ENCODE data around the gene PSMB10.
"Not testable (repeated sequence)": the region's sequence is repeated elsewhere in the genome, so short reads cannot be mapped to it uniquely, and the experiment has no call there.

PSMB10 gene

DNA sequence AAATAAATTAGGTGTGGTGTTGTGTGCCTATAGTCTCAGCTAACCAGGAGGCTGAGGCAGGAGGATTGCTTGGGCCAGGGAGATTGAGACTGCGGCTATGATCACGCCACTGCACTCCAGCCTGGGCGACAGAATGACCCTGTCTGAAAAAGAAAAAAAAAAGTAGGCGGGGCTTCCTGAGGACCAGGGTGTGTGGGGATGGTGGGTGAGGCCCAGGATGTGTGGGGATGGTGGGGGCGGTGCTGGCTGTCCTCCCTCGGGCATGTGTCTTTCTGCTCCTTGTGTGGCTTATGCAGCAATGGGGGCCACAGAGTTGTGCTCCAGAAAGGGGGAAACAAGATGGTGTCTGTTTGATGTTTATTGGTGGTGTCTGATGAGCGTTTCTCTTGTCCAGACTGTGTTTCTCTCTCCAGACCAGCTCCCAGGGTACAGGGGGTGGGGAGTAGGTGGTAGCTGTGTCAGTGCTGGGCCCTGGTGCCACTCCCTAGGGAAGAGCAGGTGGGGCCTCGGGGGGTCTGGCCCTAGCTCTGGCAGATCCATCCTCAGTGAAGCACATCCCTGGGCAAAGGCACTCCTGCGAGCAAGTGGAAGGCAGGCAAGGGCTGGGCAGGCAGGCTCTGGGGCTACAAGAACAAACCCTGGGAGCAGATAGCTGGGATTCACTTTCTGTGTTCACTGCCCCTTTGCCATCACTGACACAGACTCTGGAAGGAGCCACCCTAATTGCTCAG, 5.0 kb upstream of the PSMB10 start:
- Histone ChIP-seq H2AFZ (ENCODE audit: low read depth) (no peak overlapping the region), H3K79me2 (ENCODE audit: insufficient read depth, low read depth) (no peaks in the 10 kb centered on the region), H3K36me3 (ENCODE audit: insufficient read depth) (no peaks in the 10 kb centered on the region), H3K9ac (no peak overlapping the region), H3K27ac (no peak overlapping the region), H3K27me3 (ENCODE audit: insufficient read depth, low read depth) (no peaks in the 10 kb centered on the region), H3K4me3 (IDR thresholded peaks at IDR 0.05; ENCODE audit: insufficient read depth, low read depth, low read length) (no peak overlapping the region), H4K20me1 (ENCODE audit: insufficient read depth) (no peaks in the 10 kb centered on the region), H3K4me1 (ENCODE audit: low read depth, poor library complexity, severe bottlenecking) (peaks cover 9% of the 10 kb centered on the region), H3K4me2 (no peak overlapping the region)
- TF ChIP-seq, protein P1, sequence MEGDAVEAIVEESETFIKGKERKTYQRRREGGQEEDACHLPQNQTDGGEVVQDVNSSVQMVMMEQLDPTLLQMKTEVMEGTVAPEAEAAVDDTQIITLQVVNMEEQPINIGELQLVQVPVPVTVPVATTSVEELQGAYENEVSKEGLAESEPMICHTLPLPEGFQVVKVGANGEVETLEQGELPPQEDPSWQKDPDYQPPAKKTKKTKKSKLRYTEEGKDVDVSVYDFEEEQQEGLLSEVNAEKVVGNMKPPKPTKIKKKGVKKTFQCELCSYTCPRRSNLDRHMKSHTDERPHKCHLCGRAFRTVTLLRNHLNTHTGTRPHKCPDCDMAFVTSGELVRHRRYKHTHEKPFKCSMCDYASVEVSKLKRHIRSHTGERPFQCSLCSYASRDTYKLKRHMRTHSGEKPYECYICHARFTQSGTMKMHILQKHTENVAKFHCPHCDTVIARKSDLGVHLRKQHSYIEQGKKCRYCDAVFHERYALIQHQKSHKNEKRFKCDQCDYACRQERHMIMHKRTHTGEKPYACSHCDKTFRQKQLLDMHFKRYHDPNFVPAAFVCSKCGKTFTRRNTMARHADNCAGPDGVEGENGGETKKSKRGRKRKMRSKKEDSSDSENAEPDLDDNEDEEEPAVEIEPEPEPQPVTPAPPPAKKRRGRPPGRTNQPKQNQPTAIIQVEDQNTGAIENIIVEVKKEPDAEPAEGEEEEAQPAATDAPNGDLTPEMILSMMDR (conservative IDR thresholded peaks at IDR 0.05; ENCODE audit: low read depth, low read length) = no peak; the same call in 1 of the 2 replicates

- Histone ChIP-seq H2AFZ (ENCODE audit: low read depth) (no peak overlapping the region), H3K36me3 (ENCODE audit: insufficient read depth) (no peaks in the 10 kb centered on the region), H3K27ac (no peak overlapping the region), H3K27me3 (ENCODE audit: insufficient read depth, low read depth) (no peaks in the 10 kb centered on the region), H3K9ac (no peak overlapping the region), H3K79me2 (ENCODE audit: insufficient read depth, low read depth) (peaks cover 6% of the 10 kb centered on the region; the same call in 1 of the 2 replicates), H3K4me1 (ENCODE audit: low read depth, poor library complexity, severe bottlenecking) (peaks cover 9% of the 10 kb centered on the region), H4K20me1 (ENCODE audit: insufficient read depth) (no peaks in the 10 kb centered on the region), H3K4me3 (IDR thresholded peaks at IDR 0.05; ENCODE audit: insufficient read depth, low read depth, low read length) (no peak overlapping the region), H3K4me2 (no peak overlapping the region)
- TF ChIP-seq, protein P1 (conservative IDR thresholded peaks at IDR 0.05; ENCODE audit: low read depth, low read length) = no peak
These were observed 3.9 kb upstream of the PSMB10 start for GRCh38 chr16:67940446-67941089.

GRCh38 chr16:67939507-67940445, 3.1 kb upstream of the PSMB10 start:
- no peak overlapping the region for H3K27ac ChIP-seq
- H3K4me1 ChIP-seq (ENCODE audit: low read depth, poor library complexity, severe bottlenecking) = peaks cover 16% of the 10 kb centered on the region
- TF ChIP-seq, protein P1 (conservative IDR thresholded peaks at IDR 0.05; ENCODE audit: low read depth, low read length) = no peak
- no peaks in the 10 kb centered on the region for H3K36me3 ChIP-seq (ENCODE audit: insufficient read depth)
- H3K4me2 ChIP-seq = no peak overlapping the region
- H3K27me3 ChIP-seq (ENCODE audit: insufficient read depth, low read depth) = no peaks in the 10 kb centered on the region
- no peaks in the 10 kb centered on the region for H4K20me1 ChIP-seq (ENCODE audit: insufficient read depth)
- H2AFZ ChIP-seq (ENCODE audit: low read depth) = no peak overlapping the region
- H3K9ac ChIP-seq = no peak overlapping the region
- H3K79me2 ChIP-seq (ENCODE audit: insufficient read depth, low read depth) = peaks cover 12% of the 10 kb centered on the region; the same call in 1 of the 2 replicates
- H3K4me3 ChIP-seq (IDR thresholded peaks at IDR 0.05; ENCODE audit: insufficient read depth, low read depth, low read length) = no peak overlapping the region

- not testable (repeated sequence) for H3K9ac ChIP-seq; H3K27me3 ChIP-seq (ENCODE audit: insufficient read depth, low read depth); H2AFZ ChIP-seq (ENCODE audit: low read depth); H4K20me1 ChIP-seq (ENCODE audit: insufficient read depth); H3K4me3 ChIP-seq (IDR thresholded peaks at IDR 0.05; ENCODE audit: insufficient read depth, low read depth, low read length); H3K36me3 ChIP-seq (ENCODE audit: insufficient read depth)
- Histone ChIP-seq H3K4me2 (peak overlapping the region; percentile 85), H3K4me1 (ENCODE audit: low read depth, poor library complexity, severe bottlenecking) (peaks cover 16% of the 10 kb centered on the region), H3K79me2 (ENCODE audit: insufficient read depth, low read depth) (peaks cover 12% of the 10 kb centered on the region; the same call in 1 of the 2 replicates), H3K27ac (peak overlapping the region; percentile 78; the same call in 1 of the 2 replicates)
These were observed 1.1 kb upstream of the PSMB10 start for GRCh38 chr16:67937713-67938112.
